Heart left ventricle (tissue), 13 donors: ENCODE measurements around the gene CASZ1.

Experiments used
- POLR2A ChIP-seq, 2 donors: fragments of 450-650 bp; IDR thresholded peaks; one replicate each; pipeline ENCODE4 v1.6.1; 2017; ENCODE audit warnings: antibody characterized with exemption in 2 of 2, mild to moderate bottlenecking in 2 of 2, moderate library complexity in 2 of 2
- TF ChIP-seq, protein P1 (sequence below), 12 donors: fragments of 200-600 bp; sonication (generic) in 4 of 12; IDR thresholded peaks; one replicate each; pipeline versions ENCODE4 v1.5.0 to v1.8.0; 2018 to 2022; ENCODE audit warnings: antibody characterized with exemption in 12 of 12, mild to moderate bottlenecking in 5 of 12
- donor health status: ischemic (EF 13 %, LVEDD 7.1; RV severe dilation, severe dysfunction).
- donor health status: DM: no; HTN: yes; CAD: no.
- donor health status: DM: no; HTN: no; CAD: no.
- donor health status: ischemic (EF 25% LVEDD 6.9; RV normal size, moderate dysfunction).
- donor health status: ischemic (EF 25% LVEDD 5.7; RV mildly dilated, moderate dysfunction).
- donor health status: ischemic (EF 35%, LVEDD 5.7; RV mildly dilated, moderate dysfunction).
- donor health status: nonischemic (EF 11% LVEDD 7.7; RV severe dilation, severe dysfunction).
- donor health status: DM: yes; HTN: yes; CAD: no.
- donor health status: PGD.
- donor health status: ischemic (EF 29% LVEDD 5.4; RV normal size, mild dysfunction).
- donor health status: nonischemic (EF 23%, LVEDD 6.1; RV moderate dilation, normal function).

DNA sequence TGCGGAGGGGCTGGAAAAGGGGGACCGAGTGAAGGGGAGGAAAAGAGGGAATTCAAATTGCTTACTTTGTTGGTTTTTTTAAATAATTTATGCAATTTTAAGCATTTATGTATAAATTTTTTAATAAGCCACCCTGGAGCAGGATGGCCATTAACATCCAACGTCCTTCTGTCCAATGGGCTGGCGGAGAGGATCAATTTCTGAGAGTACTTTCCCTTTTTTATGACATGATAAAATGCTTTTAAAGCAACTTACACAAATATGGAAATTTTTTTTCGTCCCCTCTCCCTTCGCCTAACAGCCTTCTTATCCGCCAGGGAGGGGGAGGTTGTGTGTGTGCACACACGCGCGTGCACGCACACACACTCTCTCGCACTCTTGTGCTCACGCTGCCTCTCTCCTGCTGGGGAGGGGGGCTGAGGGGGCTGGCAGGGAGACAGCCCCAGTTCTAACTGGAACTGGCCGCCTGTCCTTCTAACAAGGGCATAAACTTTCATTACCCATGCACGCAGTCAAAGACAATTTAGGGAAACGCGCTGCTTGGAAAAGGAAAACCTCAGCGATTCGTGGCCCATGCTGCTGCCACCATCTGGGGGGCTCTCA, 123.2 kb downstream of the CASZ1 start:
- TF ChIP-seq, protein P1, sequence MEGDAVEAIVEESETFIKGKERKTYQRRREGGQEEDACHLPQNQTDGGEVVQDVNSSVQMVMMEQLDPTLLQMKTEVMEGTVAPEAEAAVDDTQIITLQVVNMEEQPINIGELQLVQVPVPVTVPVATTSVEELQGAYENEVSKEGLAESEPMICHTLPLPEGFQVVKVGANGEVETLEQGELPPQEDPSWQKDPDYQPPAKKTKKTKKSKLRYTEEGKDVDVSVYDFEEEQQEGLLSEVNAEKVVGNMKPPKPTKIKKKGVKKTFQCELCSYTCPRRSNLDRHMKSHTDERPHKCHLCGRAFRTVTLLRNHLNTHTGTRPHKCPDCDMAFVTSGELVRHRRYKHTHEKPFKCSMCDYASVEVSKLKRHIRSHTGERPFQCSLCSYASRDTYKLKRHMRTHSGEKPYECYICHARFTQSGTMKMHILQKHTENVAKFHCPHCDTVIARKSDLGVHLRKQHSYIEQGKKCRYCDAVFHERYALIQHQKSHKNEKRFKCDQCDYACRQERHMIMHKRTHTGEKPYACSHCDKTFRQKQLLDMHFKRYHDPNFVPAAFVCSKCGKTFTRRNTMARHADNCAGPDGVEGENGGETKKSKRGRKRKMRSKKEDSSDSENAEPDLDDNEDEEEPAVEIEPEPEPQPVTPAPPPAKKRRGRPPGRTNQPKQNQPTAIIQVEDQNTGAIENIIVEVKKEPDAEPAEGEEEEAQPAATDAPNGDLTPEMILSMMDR (IDR thresholded peaks at IDR 0.05): no peak
- no peak for TF ChIP-seq POLR2A (IDR thresholded peaks at IDR 0.05)
